HCT116 (cell line): ENCODE results near the gene TNFRSF19. TPM values are rescaled to one million over a fixed set of nuclear protein-coding genes. Genes with fewer than 3 reads are reported as not detected.

Experiments used
- ATAC-seq: fragments of 200-7000 bp; cut with Tn5 transposase; 2 replicates; pipeline ENCODE4 v1.9.1; 2020; ENCODE audit warnings: mild to moderate bottlenecking, moderate library complexity
- BruUV-seq: library from RNA; stranded (reverse); fragments of 400-500 nt; replicated peaks from 2 replicates; lab custom pipeline; 2021; lab: Mats Ljungman, UMichigan
- CTCF ChIA-PET: fragments of 300-600 bp; sonication (Branson Sonifier 250); formaldehyde crosslinking; loops from one replicate; lab custom pipeline; 2021; ENCODE audit warnings: antibody characterized with exemption; lab: Charles Lee
- POLR2A ChIA-PET: fragments of 300-600, 350-600 bp; sonication (Branson Sonifier 250); formaldehyde crosslinking; loops from one replicate; lab custom pipeline; 2021; ENCODE audit warnings: antibody characterized with exemption; lab: Charles Lee
- RAD21 ChIA-PET, 2 experiments: fragments of 300-600 bp; sonication (Branson Sonifier 250); formaldehyde crosslinking; loops; one replicate each; lab custom pipeline; 2023; ENCODE audit warnings: low total read pairs in 2 of 2; ENCODE audit not compliant: uncharacterized antibody in 2 of 2, unreplicated experiment in 2 of 2, low non-redundant PET in 1 of 2; lab: Charles Lee
- DNase-seq: peaks from one replicate; pipeline ENCODE4 v3.0.0-alpha.2; 2010; ENCODE audit warnings: low read depth, low spot score
- H2AFZ ChIP-seq: fragments of 200-600 bp; shearing (Covaris generic), sonication (generic); 2 replicates; pipeline ENCODE4 v1.6.1; 2017; ENCODE audit warnings: low read depth, mixed run types, mixed read lengths, antibody characterized with exemption, low read length; ENCODE audit not compliant: poor library complexity, severe bottlenecking
- H3K27ac ChIP-seq: 2 replicates; pipeline ENCODE4 v1.5.1; 2012; ENCODE audit warnings: low read depth, low read length
- H3K27me3 ChIP-seq: fragments of 200-600 bp; sonication (generic); 2 replicates; pipeline ENCODE4 v1.6.1; 2016; ENCODE audit warnings: mixed run types, low read length, mixed read lengths; ENCODE audit not compliant: insufficient read depth
- H3K36me3 ChIP-seq, 2 experiments: fragments of 200-500 bp in 1 of 2; fragments of 200-600 bp in 1 of 2; sonication (Bioruptor generic) in 1 of 2; sonication (generic) in 1 of 2; 2 replicates each; pipeline versions ENCODE4 v1.5.1 to v1.6.1; 2014 to 2016; ENCODE audit warnings: low read length in 2 of 2, inconsistent platforms in 1 of 2, mixed read lengths in 1 of 2, mixed run types in 1 of 2; ENCODE audit not compliant: insufficient read depth in 2 of 2, control insufficient read depth in 1 of 2
- H3K4me1 ChIP-seq, 2 experiments: fragments of 200-600 bp in 1 of 2; sonication (generic) in 1 of 2; 2 replicates each; pipeline versions ENCODE4 v1.5.1 to v1.6.1; 2012 to 2017; ENCODE audit warnings: low read length in 2 of 2, inconsistent platforms in 1 of 2, mild to moderate bottlenecking in 1 of 2, mixed read lengths in 1 of 2, mixed run types in 1 of 2, moderate library complexity in 1 of 2; ENCODE audit not compliant: insufficient read depth in 2 of 2, control insufficient read depth in 1 of 2
- H3K4me2 ChIP-seq: fragments of 200-600 bp; sonication (generic); 2 replicates; pipeline ENCODE4 v1.6.1; 2017; ENCODE audit warnings: mixed run types, low read length, mixed read lengths
- H3K4me3 ChIP-seq, 2 experiments: fragments of 200-600 bp in 1 of 2; sonication (generic) in 1 of 2; replicated peaks in 1 of 2; 2 replicates each; pipeline ENCODE4 v1.5.1; 2011 to 2016; ENCODE audit warnings: low read length in 2 of 2, control low read depth in 1 of 2, low read depth in 1 of 2, mild to moderate bottlenecking in 1 of 2, mixed read lengths in 1 of 2, mixed run types in 1 of 2
- H3K79me2 ChIP-seq: fragments of 200-600 bp; sonication (generic); 2 replicates; pipeline ENCODE4 v1.6.1; 2017; ENCODE audit warnings: mild to moderate bottlenecking, mixed run types, low read length, moderate library complexity, mixed read lengths; ENCODE audit not compliant: insufficient read depth
- H3K9ac ChIP-seq: fragments of 200-600 bp; sonication (generic); 2 replicates; pipeline ENCODE4 v1.6.1; 2016; ENCODE audit warnings: low read length, mixed read lengths
- H3K9me2 ChIP-seq: fragments of 200-600 bp; sonication (generic), shearing (Covaris generic); 2 replicates; pipeline ENCODE4 v1.6.1; 2017; ENCODE audit warnings: mixed run types, mild to moderate bottlenecking, moderate library complexity; ENCODE audit not compliant: insufficient read depth
- H3K9me3 ChIP-seq, 2 experiments: fragments of 200-500 bp in 1 of 2; fragments of 200-600 bp in 1 of 2; sonication (Bioruptor generic) in 1 of 2; sonication (generic) in 1 of 2; 2 replicates each; pipeline ENCODE4 v1.6.1; 2014 to 2017; ENCODE audit warnings: low read length in 2 of 2, mixed read lengths in 2 of 2, inconsistent platforms in 1 of 2, low read depth in 1 of 2, mild to moderate bottlenecking in 1 of 2, mixed run types in 1 of 2, moderate library complexity in 1 of 2; ENCODE audit not compliant: control insufficient read depth in 1 of 2, insufficient read depth in 1 of 2
- H4K20me1 ChIP-seq: fragments of 200-600 bp; sonication (generic), shearing (Covaris generic); 2 replicates; pipeline ENCODE4 v1.6.1; 2017; ENCODE audit warnings: mixed run types, mild to moderate bottlenecking, moderate library complexity; ENCODE audit not compliant: insufficient read depth
- CBX3 ChIP-seq: IDR thresholded peaks from 2 replicates; pipeline ENCODE4 v1.6.1; 2012; ENCODE audit warnings: low read depth
- CEBPB ChIP-seq: IDR thresholded peaks from 2 replicates; pipeline ENCODE4 v1.6.1; 2012; ENCODE audit warnings: low read depth
- CTCF ChIP-seq, 3 experiments: fragments of 200-600 bp in 1 of 3; sonication (generic) in 1 of 3; IDR thresholded peaks in 2 of 3; conservative IDR thresholded peaks in 1 of 3; 2 replicates each; pipeline ENCODE4 v1.5.1; 2012 to 2017; ENCODE audit warnings: low read depth in 2 of 3, low read length in 2 of 3, antibody characterized with exemption in 1 of 3, borderline replicate concordance in 1 of 3, control low read depth in 1 of 3, mild to moderate bottlenecking in 1 of 3, mixed read lengths in 1 of 3, mixed run types in 1 of 3, moderate library complexity in 1 of 3; ENCODE audit not compliant: insufficient read depth in 1 of 3
- EGR1 ChIP-seq: IDR thresholded peaks from 2 replicates; pipeline ENCODE4 v1.6.1; 2012; ENCODE audit warnings: low read depth
- ELF1 ChIP-seq: IDR thresholded peaks from 2 replicates; pipeline ENCODE4 v1.6.1; 2012; ENCODE audit warnings: low read depth, borderline replicate concordance
- EZH2 ChIP-seq: fragments of 200-600 bp; sonication (generic); IDR thresholded peaks from 2 replicates; pipeline ENCODE4 v1.6.1; 2017; ENCODE audit warnings: antibody characterized with exemption, mixed run types
- EZH2phosphoT487 ChIP-seq: fragments of 200-600 bp; IDR thresholded peaks from 2 replicates; pipeline ENCODE4 v1.6.1; 2018; ENCODE audit warnings: antibody characterized with exemption, borderline replicate concordance
- JUND ChIP-seq: IDR thresholded peaks from 2 replicates; pipeline ENCODE4 v1.6.1; 2012
- MAX ChIP-seq: IDR thresholded peaks from 2 replicates; pipeline ENCODE4 v1.6.1; 2012
- POLR2A ChIP-seq: IDR thresholded peaks from 2 replicates; pipeline ENCODE4 v1.7.0; 2011; ENCODE audit warnings: borderline replicate concordance; ENCODE audit not compliant: insufficient read depth, insufficient read length; ENCODE audit errors: extremely low read depth
- POLR2AphosphoS5 ChIP-seq: IDR thresholded peaks from 2 replicates; pipeline ENCODE4 v1.6.1; 2011; ENCODE audit warnings: mild to moderate bottlenecking, low read depth, low read length, moderate library complexity
- RAD21 ChIP-seq: IDR thresholded peaks from 2 replicates; pipeline ENCODE4 v1.6.1; 2012; ENCODE audit warnings: low read depth, mild to moderate bottlenecking
- SIN3A ChIP-seq: IDR thresholded peaks from 2 replicates; pipeline ENCODE4 v1.6.1; 2012; ENCODE audit warnings: low read depth
- SP1 ChIP-seq: IDR thresholded peaks from 2 replicates; pipeline ENCODE4 v1.6.1; 2012; ENCODE audit warnings: low read depth
- SRF ChIP-seq: IDR thresholded peaks from 2 replicates; pipeline ENCODE4 v1.6.1; 2012; ENCODE audit warnings: low read depth
- YY1 ChIP-seq: IDR thresholded peaks from 2 replicates; pipeline ENCODE4 v1.6.1; 2011; ENCODE audit warnings: low read length, low read depth, moderate library complexity, mild to moderate bottlenecking; ENCODE audit not compliant: insufficient replicate concordance; ENCODE audit errors: extremely low read depth
- ZBTB33 ChIP-seq: IDR thresholded peaks from 2 replicates; pipeline ENCODE4 v1.6.1; 2011; ENCODE audit warnings: mild to moderate bottlenecking, low read length, moderate library complexity; ENCODE audit not compliant: insufficient replicate concordance; ENCODE audit errors: extremely low read depth
- ZFX ChIP-seq: fragments of 450-650 bp; IDR thresholded peaks from 2 replicates; pipeline ENCODE4 v1.6.1; 2017
- ZNF274 ChIP-seq: fragments of 200-500 bp; sonication (Bioruptor generic); IDR thresholded peaks from 2 replicates; pipeline ENCODE4 v1.6.1; 2014; ENCODE audit warnings: mild to moderate bottlenecking, low read depth, low read length, inconsistent platforms
- intact Hi-C: fragments of 100-400 bp; cut with micrococcal nuclease; formaldehyde crosslinking; loops from 2 replicates; pipeline ENCODE4 v1.10.0; 2022
- total RNA-seq: library from RNA; stranded (reverse); gene quantifications from one replicate; pipeline ENCODE4 v1.2.1, GENCODE V29; 2021; ENCODE audit not compliant: unreplicated experiment

TNFRSF19 gene
- total RNA-seq, 1 experiment from 2014 or later, result 1.1 TPM

- Histone ChIP-seq H3K4me1 (no peaks in the 10 kb centered on the region), H2AFZ (no peak overlapping the region), H3K9me3 (no peaks in the 10 kb centered on the region), H3K27ac (no peak overlapping the region), H3K4me2 (no peak overlapping the region), H3K79me2 (no peaks in the 10 kb centered on the region), H3K9ac (no peak overlapping the region)
- no peak for ATAC-seq
- TF ChIP-seq YY1 (no peak), ZNF274 (no peak), ZBTB33 (no peak), CBX3 (no peak), ELF1 (no peak), ZFX (no peak), RAD21 (no peak), EZH2phosphoT487 (no peak), SRF (no peak), CEBPB (no peak), EGR1 (no peak), SIN3A (no peak), JUND (no peak), CTCF (IDR thresholded peaks at IDR 0.05 in 2 of 3, conservative IDR thresholded peaks at IDR 0.05 in 1 of 3; ENCODE audit: borderline replicate concordance in 1 of 3, insufficient read depth in 1 of 3, low read depth in 2 of 3, low read length in 2 of 3) (no peak), SP1 (no peak), POLR2AphosphoS5 (no peak), MAX (no peak), EZH2 (no peak), POLR2A (no peak)
- TF ChIP-seq, all 23 proteins: peak for 0
- no peak for DNase-seq
- peaks cover 31% of the 10 kb centered on the region for H3K27me3 ChIP-seq
- ChIA-PET POLR2A (no interaction called here), CTCF (no interaction called here), RAD21 (no interaction called here)
- H3K4me3 ChIP-seq, result no peak overlapping the region
- H3K36me3 ChIP-seq, result no peaks in the 10 kb centered on the region
- no peaks in the 10 kb centered on the region for H4K20me1 ChIP-seq
- intact Hi-C loops, result no loop called here
- no peaks in the 10 kb centered on the region for H3K9me2 ChIP-seq
- no TSS peak for BruUV-seq
Observed at GRCh38 chr13:23652909-23653726, 82.9 kb downstream of the TNFRSF19 start.
